GM19395 (cell line): ENCODE data around the gene KRT71.
"Not testable (repeated sequence)": the region's sequence is repeated elsewhere in the genome, so short reads cannot be mapped to it uniquely, and the experiment has no call there.

Source experiments
- ATAC-seq: cut with Tn5 transposase; IDR thresholded peaks from one replicate; pipeline ENCODE4 v1.9.1; 2021; ENCODE audit warnings: mild to moderate bottlenecking, moderate library complexity; ENCODE audit not compliant: unreplicated experiment

The KRT71 gene

GRCh38 chr12:52552681-52553195 lies at the start of gene KRT71:
TSS of gene KRT71 (minus strand) at chr12:52553145. CDS start at chr12:52553077, 68 bp downstream.
- no peak for ATAC-seq

GRCh38 chr12:52602552-52602951 lies 49.6 kb upstream of the KRT71 start:
- no peak for ATAC-seq

GRCh38 chr12:52601671-52602070 lies 48.7 kb upstream of the KRT71 start:
- ATAC-seq, result no peak

GRCh38 chr12:52600941-52601481 lies 48.1 kb upstream of the KRT71 start, which contains the start of gene KRT72:
TSS of gene KRT72 (minus strand) at chr12:52601463. CDS start at chr12:52601452, 11 bp downstream.
- ATAC-seq, result no peak

- ATAC-seq, result no peak
These were observed 47.5 kb upstream of the KRT71 start for GRCh38 chr12:52600475-52600874.

- ATAC-seq, result no peak
These were observed 47.1 kb upstream of the KRT71 start for GRCh38 chr12:52600071-52600470.

- ATAC-seq, result no peak
These were observed 46.0 kb upstream of the KRT71 start for GRCh38 chr12:52598966-52599365.

- ATAC-seq, result not testable (repeated sequence)
These were observed 41.3 kb upstream of the KRT71 start for GRCh38 chr12:52594237-52594636.

GRCh38 chr12:52591521-52591920 lies 38.6 kb upstream of the KRT71 start:
- no peak for ATAC-seq

- ATAC-seq, result no peak
These were observed 37.1 kb upstream of the KRT71 start for GRCh38 chr12:52590021-52590420.

GRCh38 chr12:52587563-52587962 lies 34.6 kb upstream of the KRT71 start:
- no peak for ATAC-seq

GRCh38 chr12:52585946-52586345 lies 33.0 kb upstream of the KRT71 start:
- ATAC-seq, result no peak

GRCh38 chr12:52585066-52585465 lies 32.1 kb upstream of the KRT71 start:
- ATAC-seq, result no peak

- no peak for ATAC-seq
These were observed 31.3 kb upstream of the KRT71 start for GRCh38 chr12:52584156-52584682.

GRCh38 chr12:52582971-52583456 lies 30.1 kb upstream of the KRT71 start:
- ATAC-seq, result no peak

GRCh38 chr12:52582486-52582885 lies 29.5 kb upstream of the KRT71 start:
- no peak for ATAC-seq

GRCh38 chr12:52581481-52581880 lies 28.5 kb upstream of the KRT71 start:
- no peak for ATAC-seq

- ATAC-seq, result no peak
These were observed 28.1 kb upstream of the KRT71 start for GRCh38 chr12:52581066-52581465.

GRCh38 chr12:52580496-52580895 lies 27.6 kb upstream of the KRT71 start:
- ATAC-seq, result no peak

GRCh38 chr12:52579468-52580465 lies 26.8 kb upstream of the KRT71 start:
- ATAC-seq, result no peak

- no peak for ATAC-seq
These were observed 25.5 kb upstream of the KRT71 start for GRCh38 chr12:52578469-52578868.
